NT2/D1 (cell line): Measurements from ENCODE around the gene NTF3.
A peak's percentile ranks its signal among the peaks of the same experiment; 100 is the strongest.

Experiments
- DNase-seq: peaks from one replicate; pipeline ENCODE4 v3.0.0-alpha.2; 2011; ENCODE audit warnings: low read depth, low spot score
- H3K27me3 ChIP-seq: 2 replicates; pipeline ENCODE4 v1.6.0; 2011; ENCODE audit warnings: mild to moderate bottlenecking; ENCODE audit not compliant: insufficient read length, insufficient read depth
- H3K36me3 ChIP-seq: 2 replicates; pipeline ENCODE4 v1.6.1; 2011; ENCODE audit warnings: mild to moderate bottlenecking, low read length, mixed read lengths; ENCODE audit not compliant: insufficient read depth, insufficient read length
- H3K4me1 ChIP-seq: 2 replicates; pipeline ENCODE4 v1.5.1; 2011; ENCODE audit not compliant: insufficient read depth, insufficient read length
- H3K4me3 ChIP-seq: 2 replicates; pipeline ENCODE4 v1.5.1; 2011; ENCODE audit warnings: low read depth; ENCODE audit not compliant: insufficient read length
- H3K9ac ChIP-seq: 2 replicates; pipeline ENCODE4 v1.6.0; 2011; ENCODE audit warnings: low read depth; ENCODE audit not compliant: insufficient read length
- H3K9me3 ChIP-seq: 2 replicates; pipeline ENCODE4 v1.5.1; 2011; ENCODE audit warnings: mild to moderate bottlenecking, low read length; ENCODE audit not compliant: insufficient read depth
- SUZ12 ChIP-seq: IDR thresholded peaks from 2 replicates; pipeline ENCODE4 v1.6.1; 2011; ENCODE audit not compliant: insufficient read length, insufficient read depth; ENCODE audit errors: extremely low read depth
- YY1 ChIP-seq: IDR thresholded peaks from 2 replicates; pipeline ENCODE4 v1.6.1; 2011; ENCODE audit not compliant: insufficient read length, insufficient read depth
- ZNF274 ChIP-seq: IDR thresholded peaks from 2 replicates; pipeline ENCODE4 v1.6.1; 2011; ENCODE audit warnings: mild to moderate bottlenecking, low read depth, low read length

Gene NTF3

DNA sequence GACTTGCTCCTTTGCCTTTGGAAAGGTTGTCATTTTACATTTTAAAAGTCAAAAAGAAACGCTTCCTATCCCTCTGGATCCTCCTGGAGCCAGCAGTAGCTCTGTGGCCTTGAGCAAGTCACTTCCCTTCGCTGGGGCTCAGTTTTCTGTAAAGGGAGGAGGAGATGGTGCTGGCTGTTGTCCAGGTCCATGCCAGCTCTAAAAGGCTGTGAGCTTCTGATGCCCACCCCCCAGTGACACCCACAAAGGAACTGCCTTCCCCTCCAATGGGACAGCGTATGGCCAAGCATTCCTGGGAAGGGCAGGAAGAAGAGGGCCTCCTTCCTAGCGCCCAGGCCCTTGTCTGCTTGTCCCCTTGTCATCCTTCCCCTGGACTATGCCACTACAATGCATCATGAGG, 81.5 kb downstream of the NTF3 start:
- Histone ChIP-seq H3K27me3 (no peaks in the 10 kb centered on the region), H3K9me3 (no peaks in the 10 kb centered on the region), H3K4me1 (peaks cover 25% of the 10 kb centered on the region), H3K9ac (no peak overlapping the region), H3K36me3 (no peaks in the 10 kb centered on the region), H3K4me3 (no peak overlapping the region)
- TF ChIP-seq ZNF274 (no peak), SUZ12 (no peak), YY1 (no peak)
- no peak for DNase-seq

DNA sequence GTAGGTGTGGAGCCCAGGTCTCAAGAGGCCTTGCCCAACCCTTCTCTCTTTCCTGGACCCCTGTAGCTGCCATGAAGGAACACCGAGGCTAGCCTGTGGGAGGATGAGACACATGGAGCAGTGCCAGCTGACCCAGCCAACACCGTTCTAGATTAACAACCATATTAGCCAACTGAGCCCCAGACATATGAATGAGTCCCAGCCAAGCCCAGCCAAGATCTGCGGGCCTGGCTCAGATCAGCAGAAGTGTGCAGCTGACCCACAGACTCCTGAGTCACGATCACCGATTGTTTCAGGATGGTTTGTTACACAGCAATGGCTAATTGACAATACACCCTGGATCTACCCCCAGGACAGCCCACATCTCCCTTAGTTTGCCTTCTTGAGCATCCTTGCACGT, 82.1 kb downstream of the NTF3 start:
- H3K36me3 ChIP-seq, result no peaks in the 10 kb centered on the region
- no peak for TF ChIP-seq ZNF274
- no peak for TF ChIP-seq YY1
- TF ChIP-seq SUZ12, result no peak
- peaks cover 27% of the 10 kb centered on the region for H3K4me1 ChIP-seq
- DNase-seq, result no peak
- no peaks in the 10 kb centered on the region for H3K27me3 ChIP-seq
- H3K4me3 ChIP-seq, result no peak overlapping the region
- H3K9ac ChIP-seq, result no peak overlapping the region
- H3K9me3 ChIP-seq, result no peaks in the 10 kb centered on the region

DNA sequence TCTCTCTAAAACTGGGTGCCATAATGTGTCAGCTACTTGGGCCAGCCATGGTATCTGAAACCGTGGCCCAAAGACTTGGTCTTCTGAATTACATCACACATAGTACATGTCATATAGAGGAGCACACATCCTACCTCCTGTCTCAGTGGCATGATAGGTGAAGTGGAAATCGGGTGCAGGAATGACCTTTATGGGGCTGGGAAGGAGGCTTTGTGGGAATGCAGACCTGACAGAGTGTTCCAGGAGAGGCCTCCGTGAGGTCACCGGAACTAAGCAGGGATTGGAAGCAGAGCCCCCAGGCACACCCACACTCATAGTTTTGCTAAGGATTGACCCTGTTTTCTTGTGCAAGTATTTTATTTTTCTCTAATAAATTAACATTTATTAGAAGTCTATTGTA, 82.6 kb downstream of the NTF3 start:
- TF ChIP-seq ZNF274, result no peak
- no peak for TF ChIP-seq SUZ12
- TF ChIP-seq YY1, result no peak
- H3K9ac ChIP-seq, result no peak overlapping the region
- H3K36me3 ChIP-seq, result no peaks in the 10 kb centered on the region
- H3K4me3 ChIP-seq, result no peak overlapping the region
- H3K4me1 ChIP-seq, result peaks cover 29% of the 10 kb centered on the region
- H3K27me3 ChIP-seq, result no peaks in the 10 kb centered on the region
- H3K9me3 ChIP-seq, result no peaks in the 10 kb centered on the region
- no peak for DNase-seq

DNA sequence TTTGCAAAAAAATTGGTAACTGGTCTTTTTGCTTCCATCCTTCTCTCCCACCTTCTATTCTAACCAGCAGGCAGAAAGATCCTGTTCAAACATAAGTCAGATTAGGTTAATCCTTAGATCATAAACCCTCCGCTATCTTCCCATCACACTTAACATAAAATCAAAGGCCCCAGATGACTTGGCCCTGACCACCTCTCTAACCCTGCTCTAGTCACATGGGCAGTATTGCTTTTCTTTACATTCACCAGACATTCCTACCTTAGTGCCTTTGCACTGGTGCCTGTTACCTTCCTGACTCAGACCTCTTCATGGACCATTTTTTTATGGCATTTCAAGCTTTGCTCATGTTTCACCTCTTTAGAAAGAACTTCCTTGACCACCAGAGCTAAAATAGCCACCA, 83.5 kb downstream of the NTF3 start:
- Histone ChIP-seq H3K9ac (no peak overlapping the region), H3K4me3 (no peak overlapping the region), H3K27me3 (no peaks in the 10 kb centered on the region), H3K36me3 (no peaks in the 10 kb centered on the region), H3K4me1 (peaks cover 22% of the 10 kb centered on the region), H3K9me3 (no peaks in the 10 kb centered on the region)
- DNase-seq, result no peak
- TF ChIP-seq SUZ12 (no peak), YY1 (no peak), ZNF274 (no peak)

DNA sequence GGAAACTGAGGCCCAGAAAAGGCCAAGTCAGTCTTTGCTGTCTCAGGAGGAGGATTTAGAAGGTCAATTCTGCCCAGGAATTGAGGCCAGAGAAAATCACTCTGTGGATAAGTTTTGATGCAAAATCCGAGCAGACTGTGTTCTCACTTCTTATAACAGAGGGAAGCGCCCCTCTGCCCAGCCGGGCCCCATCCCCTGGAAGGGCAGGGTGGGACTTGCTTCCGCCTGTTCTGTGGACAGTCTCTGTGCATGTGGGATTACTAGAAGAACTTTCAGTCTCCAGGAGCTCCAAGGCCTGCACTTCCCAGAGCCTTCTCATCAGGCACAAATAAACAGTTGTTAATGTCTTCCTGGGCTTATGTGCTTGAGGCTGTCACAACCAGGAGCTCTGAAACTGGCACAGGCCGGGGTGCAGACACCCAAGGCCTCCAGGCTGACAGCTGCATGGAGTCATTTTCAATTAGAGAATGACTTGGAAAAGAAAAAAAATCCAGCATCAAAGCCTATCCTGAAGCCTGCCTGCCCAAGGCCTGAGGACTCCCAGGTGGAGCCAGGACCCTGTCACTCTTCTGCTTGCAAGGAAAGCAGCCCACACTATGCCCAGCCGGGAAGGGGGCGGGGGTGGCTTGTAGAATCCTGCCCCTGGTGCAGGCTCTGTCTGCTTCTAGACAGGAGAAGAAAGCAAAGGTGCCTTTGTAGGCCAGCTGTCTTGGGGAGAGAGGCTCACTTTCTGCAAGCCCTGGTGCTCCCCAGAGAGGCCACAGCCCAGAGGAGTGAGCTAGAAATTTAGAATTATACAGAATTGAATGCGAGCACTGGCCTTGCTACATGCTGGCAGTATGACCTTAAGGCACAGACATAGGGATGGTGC, 84.7 kb downstream of the NTF3 start:
- no peaks in the 10 kb centered on the region for H3K9me3 ChIP-seq
- no peaks in the 10 kb centered on the region for H3K27me3 ChIP-seq
- H3K36me3 ChIP-seq, result no peaks in the 10 kb centered on the region
- peaks cover 22% of the 10 kb centered on the region for H3K4me1 ChIP-seq
- no peak overlapping the region for H3K4me3 ChIP-seq
- H3K9ac ChIP-seq, result no peak overlapping the region
- TF ChIP-seq ZNF274, result no peak
- TF ChIP-seq YY1, result no peak
- no peak for TF ChIP-seq SUZ12
- DNase-seq, result no peak

DNA sequence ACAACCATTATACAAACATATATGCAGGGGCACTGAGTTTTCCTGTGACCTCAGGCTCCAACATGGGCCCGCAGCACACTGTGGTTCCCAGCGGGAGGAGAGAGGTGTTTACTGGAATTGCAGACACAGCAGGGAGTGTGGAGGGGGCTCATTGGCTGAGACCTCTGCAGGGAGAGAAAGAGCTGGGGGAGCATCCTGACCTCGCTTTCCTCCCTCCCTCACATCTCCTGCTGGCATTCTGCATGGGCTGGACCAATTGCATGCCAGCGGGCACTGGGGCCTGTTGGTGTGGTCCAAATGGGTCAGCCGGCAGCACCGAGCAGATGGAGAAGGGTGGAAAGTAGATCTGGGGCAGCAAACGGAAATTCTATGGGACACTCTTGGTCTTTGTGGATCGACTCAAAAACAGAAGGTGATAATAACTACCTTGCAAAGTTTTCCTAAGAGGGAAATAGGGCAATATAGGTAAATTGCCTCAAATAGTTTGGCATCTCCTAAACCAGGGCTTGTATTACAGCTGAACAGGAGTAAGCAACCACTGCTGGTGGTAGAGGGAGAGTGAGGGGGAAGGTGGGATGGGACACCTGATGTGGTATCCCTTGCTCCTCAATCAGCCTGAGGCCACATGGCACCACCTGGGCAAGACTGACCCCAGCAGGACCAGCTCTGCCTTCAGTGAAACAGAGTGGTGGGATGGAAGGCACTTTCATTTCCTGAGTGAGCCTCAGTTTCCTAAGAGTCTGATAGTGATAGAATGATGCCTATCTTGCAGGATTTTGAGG, 86.9 kb downstream of the NTF3 start:
- no peak overlapping the region for H3K4me3 ChIP-seq
- H3K9me3 ChIP-seq, result no peaks in the 10 kb centered on the region
- H3K4me1 ChIP-seq, result peaks cover 13% of the 10 kb centered on the region
- DNase-seq, result peak; percentile 81
- no peaks in the 10 kb centered on the region for H3K27me3 ChIP-seq
- peak; percentile 34 for TF ChIP-seq YY1
- no peak for TF ChIP-seq SUZ12
- no peaks in the 10 kb centered on the region for H3K36me3 ChIP-seq
- no peak overlapping the region for H3K9ac ChIP-seq

DNA sequence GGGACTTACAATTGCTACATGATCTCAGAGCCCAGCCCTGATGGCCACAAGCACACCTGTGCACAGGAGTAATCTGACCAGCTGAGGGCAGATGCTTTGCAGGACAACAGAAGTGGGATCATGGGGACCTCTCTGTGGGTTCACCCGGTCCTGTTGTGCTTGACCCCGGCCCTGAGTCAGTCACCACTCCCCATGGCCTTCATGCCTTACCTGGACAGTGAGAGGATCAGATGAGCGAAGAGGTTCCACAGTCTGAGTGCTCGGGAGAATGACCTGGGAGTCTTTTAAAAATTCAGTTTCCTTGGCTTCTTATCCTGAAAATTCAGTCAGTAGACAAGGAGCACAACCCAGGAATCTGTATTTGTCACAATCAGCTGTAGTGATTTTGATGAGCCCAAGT, 88.1 kb downstream of the NTF3 start:
- Histone ChIP-seq H3K4me3 (no peak overlapping the region), H3K9me3 (no peaks in the 10 kb centered on the region), H3K4me1 (peaks cover 13% of the 10 kb centered on the region), H3K27me3 (no peaks in the 10 kb centered on the region), H3K36me3 (no peaks in the 10 kb centered on the region), H3K9ac (no peak overlapping the region)
- no peak for TF ChIP-seq YY1
- TF ChIP-seq ZNF274, result no peak
- no peak for TF ChIP-seq SUZ12
- DNase-seq, result no peak
